Endothelial cell of umbilical vein (primary cell): ENCODE data around the gene TLR8. TPM values are rescaled to one million over a fixed set of nuclear protein-coding genes. Genes with fewer than 3 reads are reported as not detected.

ENCODE experiments used
- BruUV-seq: library from RNA; stranded (reverse); fragments of 400-500 nt; replicated peaks from 2 replicates; lab custom pipeline; 2021; lab: Mats Ljungman, UMichigan
- CTCF ChIA-PET: fragments of 300-600, 350-600 bp; sonication (Branson Sonifier 250); formaldehyde crosslinking; loops from one replicate; lab custom pipeline; 2021; ENCODE audit warnings: antibody characterized with exemption, inconsistent platforms; lab: Charles Lee
- POLR2A ChIA-PET: fragments of 300-600, 350-600 bp; sonication (Branson Sonifier 250); formaldehyde crosslinking; loops from one replicate; lab custom pipeline; 2021; ENCODE audit warnings: antibody characterized with exemption, inconsistent platforms; lab: Charles Lee
- DNase-seq: peaks from one replicate; pipeline ENCODE4 v3.0.0-alpha.2; 2011; ENCODE audit warnings: low read depth, low spot score
- FAIRE-seq: peaks from 2 replicates; lab custom pipeline; 2011; peaks lifted over from hg19 to GRCh38; lab: Jason Lieb, UNC
- H2AFZ ChIP-seq: 2 replicates; pipeline ENCODE4 v1.6.0; 2012; ENCODE audit warnings: low read depth, low read length, control low read depth, inconsistent platforms
- H3K27ac ChIP-seq: 2 replicates; pipeline ENCODE4 v1.5.1; 2011; ENCODE audit warnings: low read depth, mild to moderate bottlenecking, control low read depth, low read length, moderate library complexity; ENCODE audit not compliant: insufficient read depth
- H3K27me3 ChIP-seq, 2 experiments: 2 replicates each; pipeline versions ENCODE4 v1.6.0 to v1.6.1; 2011; ENCODE audit warnings: low read length in 2 of 2, mixed read lengths in 1 of 2; ENCODE audit not compliant: control insufficient read depth in 2 of 2, insufficient read depth in 2 of 2
- H3K36me3 ChIP-seq, 2 experiments: 2 replicates in 1 of 2; 3 replicates in 1 of 2; pipeline ENCODE4 v1.5.1; 2011; ENCODE audit warnings: low read length in 2 of 2, mild to moderate bottlenecking in 1 of 2, moderate library complexity in 1 of 2; ENCODE audit not compliant: control insufficient read depth in 2 of 2, insufficient read depth in 2 of 2; ENCODE audit errors: extremely low read depth in 1 of 2
- H3K4me1 ChIP-seq: 3 replicates; pipeline ENCODE4 v1.5.1; 2011; ENCODE audit warnings: mild to moderate bottlenecking, low read length; ENCODE audit not compliant: control insufficient read depth, insufficient read depth; ENCODE audit errors: extremely low read depth
- H3K4me2 ChIP-seq: 2 replicates; pipeline ENCODE4 v1.6.1; 2011; ENCODE audit warnings: low read length, control low read depth, mixed read lengths; ENCODE audit not compliant: insufficient read depth
- H3K4me3 ChIP-seq, 3 experiments: fragments of 200-600 bp in 1 of 3; sonication (generic), shearing (Covaris generic) in 1 of 3; replicated peaks in 1 of 3; 2 replicates each; pipeline ENCODE4 v1.5.1; 2011 to 2016; ENCODE audit warnings: control low read depth in 3 of 3, low read length in 3 of 3, mild to moderate bottlenecking in 2 of 3, inconsistent platforms in 1 of 3, low read depth in 1 of 3, moderate library complexity in 1 of 3; ENCODE audit not compliant: insufficient read depth in 1 of 3
- H3K79me2 ChIP-seq: 2 replicates; pipeline ENCODE4 v1.6.0; 2012; ENCODE audit warnings: low read length, inconsistent platforms; ENCODE audit not compliant: control insufficient read depth, insufficient read depth
- H3K9ac ChIP-seq: replicated peaks from 2 replicates; pipeline ENCODE3; 2011; ENCODE audit warnings: low read length, control low read depth; ENCODE audit not compliant: insufficient read depth; ENCODE audit errors: extremely low read depth
- H3K9me1 ChIP-seq: replicated peaks from 3 replicates; pipeline ENCODE4 v1.6.0; 2011; ENCODE audit warnings: mild to moderate bottlenecking, low read length; ENCODE audit not compliant: control insufficient read depth, insufficient read depth; ENCODE audit errors: extremely low read depth
- H3K9me3 ChIP-seq: replicated peaks from 2 replicates; pipeline ENCODE4 v1.5.1; 2012; ENCODE audit warnings: low read length, inconsistent platforms; ENCODE audit not compliant: control insufficient read depth, insufficient read depth
- H4K20me1 ChIP-seq: replicated peaks from 2 replicates; pipeline ENCODE3; 2011; ENCODE audit warnings: mild to moderate bottlenecking, low read length; ENCODE audit not compliant: control insufficient read depth, insufficient read depth; ENCODE audit errors: extremely low read depth
- CTCF ChIP-seq, 2 donors: IDR thresholded peaks; 1 replicate in 1 of 2; 2 replicates in 1 of 2; pipeline ENCODE4 v1.5.1; 2011; ENCODE audit warnings: low read length in 2 of 2, mild to moderate bottlenecking in 2 of 2, moderate library complexity in 2 of 2, control low read depth in 1 of 2, inconsistent platforms in 1 of 2, low read depth in 1 of 2; ENCODE audit not compliant: insufficient read depth in 1 of 2; ENCODE audit errors: extremely low read depth in 1 of 2
- EZH2 ChIP-seq: IDR thresholded peaks from 2 replicates; pipeline ENCODE4 v1.6.1; 2012; ENCODE audit warnings: borderline replicate concordance, low read depth, mild to moderate bottlenecking, moderate library complexity, low read length, inconsistent platforms; ENCODE audit not compliant: severe bottlenecking
- FOS ChIP-seq: IDR thresholded peaks from 2 replicates; pipeline ENCODE4 v1.6.1; 2011; ENCODE audit warnings: mild to moderate bottlenecking, low read length, moderate library complexity, borderline replicate concordance; ENCODE audit not compliant: insufficient read depth
- GATA2 ChIP-seq: IDR thresholded peaks from 2 replicates; pipeline ENCODE4 v1.7.0; 2011; ENCODE audit warnings: low read depth, mild to moderate bottlenecking, moderate library complexity, mixed read lengths, low read length; ENCODE audit not compliant: insufficient read length, insufficient read depth
- JUN ChIP-seq: IDR thresholded peaks from 2 replicates; pipeline ENCODE4 v1.6.1; 2011; ENCODE audit warnings: borderline replicate concordance, low read depth; ENCODE audit not compliant: insufficient read length, insufficient read depth
- MAX ChIP-seq: IDR thresholded peaks from 2 replicates; pipeline ENCODE4 v1.6.1; 2011; ENCODE audit not compliant: insufficient read depth, insufficient read length
- MYC ChIP-seq: IDR thresholded peaks from one replicate; pipeline ENCODE4 v1.6.1; 2011; ENCODE audit warnings: mild to moderate bottlenecking, low read depth, low read length
- POLR2A ChIP-seq: IDR thresholded peaks from 2 replicates; pipeline ENCODE4 v1.6.1; 2012; ENCODE audit warnings: low read depth, mild to moderate bottlenecking, control low read depth, low read length
- POLR2AphosphoS5 ChIP-seq: IDR thresholded peaks from 2 replicates; pipeline ENCODE4 v1.6.1; 2012; ENCODE audit warnings: low read depth, mild to moderate bottlenecking, control low read depth, low read length, moderate library complexity; ENCODE audit not compliant: insufficient read depth
- dilution Hi-C: fragments of 300-500 bp; cut with MboI; formaldehyde crosslinking; loops from one replicate; pipeline ENCODE4 v1.15.0; 2019; ENCODE audit warnings: low sequenced_read_pairs; ENCODE audit not compliant: extremely low pct_ligation_motif_present
- intact Hi-C: fragments of 100-400 bp; cut with micrococcal nuclease; formaldehyde crosslinking; loops from one replicate; pipeline ENCODE4 v1.10.0; 2022
- polyA plus RNA-seq, 4 experiments: library from polyadenylated mRNA; depleted of rRNA in 3 of 4; stranded (reverse) in 3 of 4; unstranded in 1 of 4; fragments of >200 nt; gene quantifications; 2 replicates each; pipeline versions ENCODE4 v1.2.1 to v1.2.3, GENCODE V29; 2011 to 2012; ENCODE audit warnings: missing spikeins in 1 of 4
- total RNA-seq: library from RNA; stranded (reverse); gene quantifications from 2 replicates; pipeline ENCODE4 v1.2.3, GENCODE V29; 2021

Gene TLR8
- total and polyA plus RNA-seq, 2 donors (not counting 3 experiments of a cell fraction or from before 2014, with no cell fraction given): not detected

GRCh38 chrX:12865359-12865758, 41.1 kb upstream of the TLR8 start:
- Histone ChIP-seq H3K4me1 (no peaks in the 10 kb centered on the region), H3K9me1 (no peaks in the 10 kb centered on the region), H3K79me2 (no peaks in the 10 kb centered on the region), H3K4me2 (no peak overlapping the region), H3K4me3 (no peak overlapping the region), H2AFZ (no peak overlapping the region), H3K9me3 (no peaks in the 10 kb centered on the region), H4K20me1 (no peaks in the 10 kb centered on the region), H3K27ac (no peak overlapping the region), H3K9ac (no peak overlapping the region), H3K27me3 (peaks cover 0 to 6% of the 10 kb centered on the region in 2 experiments), H3K36me3 (no peaks in the 10 kb centered on the region)
- BruUV-seq: no TSS peak
- no peak for DNase-seq
- dilution Hi-C loops (no loop called here), intact Hi-C loops (no loop called here)
- CTCF ChIA-PET: no interaction called here
- FAIRE-seq: no peak
- POLR2A ChIA-PET: no interaction called here
- TF ChIP-seq POLR2A (no peak), MYC (no peak), CTCF (IDR thresholded peaks at IDR 0.05; ENCODE audit: extremely low read depth in 1 of 2, insufficient read depth in 1 of 2, low read depth in 1 of 2, low read length in 2 of 2) (no peak), GATA2 (no peak), EZH2 (no peak), MAX (no peak), POLR2AphosphoS5 (no peak), FOS (no peak), JUN (no peak)
